GM21786 (cell line): ENCODE measurements around the gene ATP13A3.
"Not testable (repeated sequence)": the region's sequence is repeated elsewhere in the genome, so short reads cannot be mapped to it uniquely, and the experiment has no call there.

ENCODE experiments used
- ATAC-seq: cut with Tn5 transposase; IDR thresholded peaks from one replicate; pipeline ENCODE4 v1.9.1; 2021; ENCODE audit not compliant: unreplicated experiment

Gene ATP13A3

DNA sequence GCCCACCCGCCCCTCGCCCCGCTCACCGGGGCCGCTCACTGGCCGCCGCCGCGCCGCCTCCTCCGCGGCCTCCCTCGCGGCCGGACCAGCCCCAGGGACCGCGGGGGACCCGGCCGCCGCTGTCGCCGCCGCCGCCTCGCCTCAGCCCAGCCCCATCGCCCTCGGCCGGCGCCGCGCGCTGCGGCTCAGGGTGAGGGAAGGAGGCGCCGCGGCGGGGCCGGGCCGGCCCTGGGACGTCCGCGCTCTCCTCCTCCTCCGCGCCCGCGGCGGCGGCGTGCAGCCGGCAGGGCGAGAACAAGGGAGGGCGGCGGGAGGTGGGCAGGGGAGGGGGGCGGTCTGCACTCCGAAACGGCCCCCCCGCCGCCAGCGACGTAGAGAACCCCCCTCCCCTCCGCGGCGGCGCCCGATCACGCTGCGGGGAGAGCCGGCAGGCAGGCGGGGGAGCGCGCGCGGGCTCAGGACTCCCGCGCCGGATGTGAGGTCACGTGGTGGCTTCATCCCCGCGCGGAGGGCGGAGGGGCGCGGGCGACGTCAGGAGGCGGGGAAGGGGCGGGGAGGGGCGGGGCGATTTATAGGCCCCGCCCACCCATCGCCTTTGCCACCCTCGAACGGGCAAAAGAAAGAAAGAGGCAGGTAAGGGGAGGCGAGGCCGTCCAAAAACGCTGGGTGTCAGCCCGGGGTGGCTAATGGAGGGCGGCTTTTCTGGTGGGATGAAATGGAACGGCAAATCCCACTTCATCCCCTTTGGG, at the start of gene ATP13A3:
TSS of gene ATP13A3 (minus strand) at position 463 of the 749 bp plus-strand sequence. CDS start 24,812 bp downstream, outside the sequence.
- ATAC-seq = peak; percentile 68

DNA sequence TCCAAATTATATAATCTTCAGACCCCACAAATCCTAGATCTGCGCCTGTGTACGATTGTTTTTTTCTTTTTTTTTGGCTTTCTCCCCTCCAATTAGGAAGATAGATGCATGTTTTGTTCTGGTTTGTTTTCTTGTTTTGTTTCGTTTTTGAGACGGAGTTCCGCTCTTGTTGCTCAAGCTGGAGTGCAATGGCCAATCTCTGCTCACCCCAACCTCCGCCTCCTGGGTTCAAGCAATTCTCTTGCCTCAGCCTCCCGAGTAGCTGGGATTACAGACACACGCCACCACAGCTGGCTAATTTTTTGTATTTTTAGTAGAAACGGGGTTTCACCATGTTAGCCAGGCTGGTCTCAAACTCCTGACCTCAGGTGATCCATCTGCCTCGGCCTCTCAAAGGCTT, 48.4 kb upstream of the ATP13A3 start:
- not testable (repeated sequence) for ATAC-seq

DNA sequence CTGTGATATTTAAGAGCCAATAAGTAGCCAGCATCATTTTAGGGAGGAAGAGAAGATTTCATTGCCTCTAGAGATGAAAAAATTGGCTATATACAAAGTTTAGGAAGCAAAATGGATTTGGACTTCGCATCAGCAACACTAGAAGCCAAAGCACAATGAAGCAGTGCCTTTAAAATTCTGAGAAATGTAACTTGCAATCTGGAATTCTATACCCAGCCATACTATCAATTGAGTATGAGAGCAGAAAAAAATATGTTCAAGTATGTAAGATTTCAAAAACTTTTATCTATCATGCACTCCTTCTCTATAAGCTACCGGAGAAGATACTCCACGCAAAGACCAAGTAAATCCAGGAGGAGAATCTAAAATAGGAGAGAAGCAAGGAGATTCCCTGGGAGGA, 47.4 kb upstream of the ATP13A3 start:
- no peak for ATAC-seq

DNA sequence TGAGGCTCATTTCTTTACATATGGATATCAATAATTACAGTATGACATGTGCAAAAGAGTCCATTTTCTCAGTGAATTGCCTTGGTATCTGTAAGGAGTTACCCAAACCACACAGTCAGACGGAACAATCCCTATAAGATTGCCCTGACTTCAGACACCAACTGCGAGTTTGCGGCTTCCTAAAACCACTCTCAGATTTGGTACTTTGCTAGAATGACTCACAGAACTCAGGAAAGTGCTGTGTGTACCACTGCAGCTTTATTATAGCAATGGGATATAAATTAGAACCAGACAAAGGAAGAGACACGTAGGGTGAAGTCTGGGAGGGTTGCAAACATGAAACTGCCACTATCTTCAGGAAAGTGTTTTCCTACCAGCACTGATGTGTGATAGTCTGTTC, 45.8 kb upstream of the ATP13A3 start:
- ATAC-seq = no peak

DNA sequence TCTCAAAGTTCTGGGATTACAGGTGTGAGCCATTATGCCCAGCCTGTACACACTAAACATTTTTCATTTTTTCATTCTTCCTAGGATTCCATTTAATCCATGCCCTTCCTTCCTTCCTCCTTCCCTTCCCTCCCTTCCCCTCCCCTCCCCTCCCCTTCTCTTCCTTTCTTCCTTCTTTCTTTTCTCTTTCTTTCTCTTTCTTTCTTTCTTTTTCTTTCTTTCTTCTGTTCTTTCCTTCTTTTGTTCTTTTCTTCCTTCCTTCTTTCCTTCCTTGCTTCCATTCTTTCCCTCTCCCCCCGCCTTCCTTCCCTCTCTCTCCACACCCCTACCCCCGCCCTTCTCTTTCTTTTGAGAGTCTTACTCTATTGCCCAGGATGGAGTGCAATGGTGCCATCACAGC, 40.9 kb upstream of the ATP13A3 start:
- no peak for ATAC-seq

DNA sequence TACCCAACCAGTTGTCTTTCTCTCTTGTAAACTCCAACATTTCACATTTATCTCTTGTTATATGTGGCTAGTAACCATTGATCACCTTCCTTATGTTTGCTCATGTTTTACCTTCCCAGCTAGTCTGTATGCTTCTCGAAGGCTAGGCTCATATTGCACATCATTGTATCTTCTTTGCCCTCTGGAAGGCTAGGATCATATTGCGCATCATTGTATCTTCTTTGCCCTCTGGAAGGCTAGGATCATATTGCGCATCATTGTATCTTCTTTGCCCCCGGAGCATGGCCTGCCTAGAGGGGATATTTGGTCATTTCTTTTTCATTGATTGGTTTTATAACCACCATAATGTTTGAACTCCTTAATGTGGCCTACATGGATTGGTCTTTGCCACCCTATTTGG, 39.4 kb upstream of the ATP13A3 start:
- no peak for ATAC-seq

DNA sequence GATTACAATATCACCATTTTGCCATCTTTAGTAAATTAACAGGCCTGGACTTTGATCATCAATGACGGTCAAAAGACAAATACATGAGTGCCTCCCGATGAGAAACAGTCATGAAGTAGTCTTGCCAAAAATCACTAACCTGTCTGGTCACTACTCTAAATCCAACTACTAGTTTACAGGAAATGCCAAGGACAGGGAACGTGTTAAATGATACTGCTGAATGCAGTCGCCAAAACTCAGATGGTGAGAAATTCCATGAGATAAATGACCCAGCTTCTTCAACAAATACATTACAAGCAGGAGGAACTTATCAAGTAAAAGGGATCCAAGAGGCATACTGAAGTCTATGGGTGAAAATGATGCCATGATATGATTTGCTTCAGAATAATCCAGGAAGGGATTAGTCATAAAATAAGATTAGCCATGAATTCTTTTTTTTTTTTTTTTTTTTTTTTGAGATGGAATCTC, 35.8 kb upstream of the ATP13A3 start:
- ATAC-seq = no peak

DNA sequence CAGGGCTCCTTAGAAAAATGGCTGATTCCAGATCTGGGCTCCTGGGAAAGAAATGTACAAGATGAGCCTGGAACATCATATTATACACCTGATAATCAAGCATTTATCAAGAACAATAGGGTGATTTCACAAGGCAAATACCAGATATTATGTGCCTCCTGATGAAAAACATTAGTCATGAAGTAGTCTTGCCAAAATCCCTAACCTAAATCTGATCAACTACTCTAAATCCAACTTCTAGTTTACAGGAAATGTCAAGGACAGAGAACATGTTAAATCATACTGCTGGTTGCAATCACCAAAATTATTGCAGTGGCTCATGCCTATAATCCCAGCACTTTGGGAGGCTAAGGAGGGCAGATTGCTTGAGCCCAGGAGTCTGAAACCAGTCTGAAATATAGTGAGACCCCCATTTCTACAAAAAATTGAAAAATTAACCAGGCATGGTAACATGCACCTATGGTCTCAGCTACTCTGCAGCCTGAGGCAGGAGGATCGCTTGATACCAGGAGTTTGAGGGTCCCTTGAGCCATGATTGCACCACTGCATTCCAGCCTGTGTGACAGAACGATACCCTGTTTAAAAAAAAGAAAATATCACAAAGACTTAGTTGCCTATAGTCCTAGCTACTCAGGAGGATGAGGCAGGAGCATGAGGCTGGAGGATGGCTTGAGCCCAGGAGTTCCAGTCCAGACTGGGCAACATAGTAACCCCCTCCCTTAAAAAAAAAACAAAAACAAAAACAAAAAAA, 34.9 kb upstream of the ATP13A3 start:
- no peak for ATAC-seq

DNA sequence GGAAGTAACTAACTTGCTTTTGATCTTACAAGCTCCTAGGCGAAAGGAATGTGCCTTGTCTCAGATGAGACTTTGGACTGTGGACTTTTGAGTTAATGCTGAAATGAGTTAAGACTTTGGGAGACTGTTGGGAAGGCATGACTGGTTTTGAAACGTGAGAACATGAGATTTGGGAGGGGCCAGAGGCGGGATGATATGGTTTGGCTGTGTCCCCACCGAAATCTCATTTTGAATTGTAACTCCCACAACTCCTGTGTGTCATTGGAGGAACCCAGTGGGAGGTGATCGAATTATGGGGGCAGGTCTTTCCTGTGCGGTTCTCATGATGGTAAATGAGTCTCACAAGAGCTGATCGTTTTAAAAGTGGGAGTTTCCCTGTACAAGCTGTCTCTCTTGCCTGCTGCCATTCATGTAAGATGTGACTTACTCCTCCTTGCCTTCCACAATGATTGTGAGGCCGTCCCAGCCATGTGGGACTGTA, 33.9 kb upstream of the ATP13A3 start:
- peak; percentile 75 for ATAC-seq

DNA sequence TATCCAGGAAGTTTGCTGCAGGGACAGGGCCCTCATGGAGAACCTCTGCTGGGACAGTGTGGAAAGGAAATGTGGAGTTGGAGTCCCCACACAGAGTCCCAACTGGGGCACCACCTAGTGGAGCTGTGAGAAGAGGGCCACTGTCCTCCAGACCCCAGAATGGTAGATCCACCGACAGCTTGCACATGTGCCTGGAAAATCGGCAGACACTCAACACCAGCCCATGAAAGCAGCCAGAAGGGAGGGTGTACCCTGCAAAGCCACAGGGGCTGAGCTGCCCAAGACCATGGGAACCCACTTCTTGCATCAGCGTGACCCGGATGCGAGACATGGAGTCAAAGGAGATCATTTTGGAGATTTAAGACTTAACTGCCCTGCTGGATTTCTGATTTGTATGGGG, 33.4 kb upstream of the ATP13A3 start:
- not testable (repeated sequence) for ATAC-seq

DNA sequence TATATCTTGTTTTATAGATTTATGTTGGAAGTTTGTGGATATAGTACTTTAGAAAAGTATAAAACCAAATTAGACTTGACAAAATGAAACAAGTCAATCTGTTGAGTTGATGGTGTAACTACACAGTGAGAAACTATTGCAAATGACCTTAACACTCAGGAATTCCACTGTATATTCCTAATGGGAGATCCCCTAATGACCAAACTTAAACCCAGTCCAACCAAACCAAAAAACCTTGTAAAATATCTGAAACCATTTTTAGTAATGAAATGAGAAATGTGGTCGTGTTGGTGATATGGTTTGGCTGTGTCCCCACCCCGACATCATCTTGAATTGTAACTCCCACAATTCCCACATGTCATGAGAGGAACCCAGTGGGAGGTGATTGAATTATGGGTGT, 31.9 kb upstream of the ATP13A3 start:
- no peak for ATAC-seq

DNA sequence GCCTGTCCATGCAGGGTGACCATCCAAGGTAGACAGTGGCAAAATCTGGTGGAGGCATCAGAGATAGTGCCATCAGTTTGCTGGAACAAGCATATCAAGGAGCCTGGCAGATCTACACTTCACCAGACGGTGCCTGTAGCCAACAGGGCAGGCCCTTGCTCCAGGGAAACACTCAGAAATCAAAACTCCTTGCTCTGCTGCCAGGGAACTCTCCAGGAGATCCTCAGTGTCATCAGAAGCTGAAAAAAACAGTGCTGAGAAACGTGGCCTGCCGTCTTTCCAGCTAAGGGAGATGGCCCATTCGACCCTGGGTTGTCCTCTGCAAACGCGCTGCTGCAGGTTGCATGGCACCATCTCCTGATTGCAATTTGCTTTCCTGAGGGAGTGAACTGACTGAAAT, 30.5 kb upstream of the ATP13A3 start:
- no peak for ATAC-seq

DNA sequence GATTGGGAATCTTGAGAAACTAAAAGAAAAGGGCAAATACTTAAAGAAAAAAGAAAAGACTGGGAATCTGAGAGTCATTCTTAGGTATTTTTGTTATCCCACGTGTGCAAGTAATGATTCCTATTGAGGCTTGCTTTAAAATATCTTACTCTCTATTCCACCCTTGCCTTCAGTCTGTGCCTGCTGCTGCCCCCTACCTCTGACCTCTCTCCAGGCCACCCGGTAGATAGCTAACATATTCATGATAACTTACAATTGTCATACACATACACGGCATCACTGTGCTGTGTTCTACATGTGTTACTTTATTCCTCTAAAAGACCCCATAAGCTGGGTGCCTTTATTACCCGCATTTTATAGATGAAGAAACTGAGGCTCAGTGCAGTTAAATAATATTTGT, 27.8 kb upstream of the ATP13A3 start:
- ATAC-seq = no peak

DNA sequence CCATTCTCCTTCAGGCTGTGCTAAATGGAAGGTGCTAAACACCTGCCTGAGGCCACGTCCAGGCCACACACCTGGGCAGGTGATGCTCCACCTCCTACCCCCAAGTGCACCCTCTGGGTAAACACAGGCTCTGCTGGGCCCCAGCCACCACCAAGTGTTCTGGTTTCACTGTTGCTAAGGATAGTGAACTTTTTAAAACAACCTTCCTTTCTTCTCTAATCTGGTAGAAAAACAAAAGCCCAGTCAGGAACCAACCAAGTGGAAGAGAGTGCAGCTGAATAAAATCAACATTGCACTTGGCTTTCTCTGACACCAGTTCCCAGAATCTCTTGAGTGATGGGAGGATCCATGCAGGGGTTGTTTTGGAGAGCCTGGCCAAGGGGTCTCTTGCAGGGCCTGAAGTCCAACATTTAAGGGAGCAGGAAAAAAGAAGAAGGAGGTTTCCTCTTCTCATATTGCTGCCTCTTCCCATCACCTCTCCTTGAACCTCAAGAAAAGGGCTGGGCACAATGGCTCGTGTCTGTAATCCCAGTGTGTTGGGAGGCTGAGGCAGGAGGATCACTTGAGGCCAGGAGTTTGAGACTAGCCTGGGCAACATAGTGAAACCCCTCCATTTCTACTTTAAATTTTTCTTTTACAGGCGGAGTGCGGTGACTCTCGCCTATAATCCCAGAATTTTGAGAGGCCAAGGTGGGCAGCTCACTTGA, 26.2 kb upstream of the ATP13A3 start:
- no peak for ATAC-seq

DNA sequence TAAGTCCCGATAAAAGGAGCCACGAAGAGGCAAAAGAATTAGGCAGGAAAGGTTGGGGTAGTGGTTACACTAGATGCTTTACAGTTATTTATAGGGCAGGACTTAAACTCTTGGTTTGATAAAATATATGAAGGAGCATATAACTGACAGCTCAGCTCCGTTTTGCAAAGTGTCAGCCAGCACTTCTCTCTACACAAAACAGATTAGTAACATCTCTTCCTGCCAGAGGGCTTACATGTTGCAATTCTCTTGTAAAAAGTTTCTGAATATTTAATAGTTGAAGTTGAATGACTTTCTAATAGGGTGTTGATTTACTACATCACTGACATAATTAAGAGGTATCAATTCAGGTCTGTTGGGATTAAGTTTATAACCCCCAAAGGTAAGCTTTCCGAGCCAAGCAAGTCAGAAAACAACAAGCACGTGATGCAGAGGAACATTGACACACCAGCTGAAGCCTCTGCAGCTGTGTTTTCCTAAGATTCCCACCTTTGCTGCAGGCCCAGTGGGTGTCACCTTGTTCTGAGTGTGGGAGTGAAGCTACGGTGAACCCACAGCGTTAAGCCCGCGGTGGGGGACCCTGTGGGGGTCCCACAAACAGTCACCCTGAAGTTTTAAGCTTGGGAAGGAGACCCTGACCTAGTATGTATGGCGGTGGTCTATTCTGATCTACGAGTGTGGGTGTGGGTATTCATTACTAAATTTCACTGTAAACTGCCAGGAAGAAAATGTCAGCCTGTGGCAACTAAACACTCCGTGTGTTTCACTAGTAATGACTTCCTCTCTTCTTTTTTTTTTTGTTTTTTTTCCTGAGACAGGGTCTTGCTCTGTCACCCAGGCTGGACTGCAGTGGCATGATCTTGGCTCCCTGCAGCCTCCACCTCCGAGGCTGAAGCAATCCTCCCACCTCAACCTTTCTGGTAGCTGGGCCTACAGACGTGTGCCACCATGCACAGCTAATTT, 22.0 kb upstream of the ATP13A3 start:
- ATAC-seq = no peak

DNA sequence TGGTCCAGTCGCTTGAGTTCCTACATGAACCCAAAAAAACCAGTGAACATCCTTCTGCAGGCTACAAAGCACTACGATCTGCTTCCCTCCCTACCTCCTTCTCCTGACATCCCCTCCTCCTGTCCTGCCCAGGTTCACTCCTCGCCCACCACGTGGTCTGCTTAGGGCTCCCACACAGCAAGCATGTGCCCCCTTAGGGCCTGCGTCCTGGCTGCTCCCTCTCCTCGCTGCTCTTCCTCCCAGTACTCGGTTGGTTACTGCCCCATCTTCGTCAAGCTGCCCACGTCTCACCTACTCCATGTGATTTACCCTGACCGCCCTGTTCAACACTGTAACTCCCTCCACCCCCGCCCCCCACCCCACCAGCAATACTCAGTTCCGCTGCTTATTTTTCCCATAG, 20.8 kb upstream of the ATP13A3 start:
- no peak for ATAC-seq

DNA sequence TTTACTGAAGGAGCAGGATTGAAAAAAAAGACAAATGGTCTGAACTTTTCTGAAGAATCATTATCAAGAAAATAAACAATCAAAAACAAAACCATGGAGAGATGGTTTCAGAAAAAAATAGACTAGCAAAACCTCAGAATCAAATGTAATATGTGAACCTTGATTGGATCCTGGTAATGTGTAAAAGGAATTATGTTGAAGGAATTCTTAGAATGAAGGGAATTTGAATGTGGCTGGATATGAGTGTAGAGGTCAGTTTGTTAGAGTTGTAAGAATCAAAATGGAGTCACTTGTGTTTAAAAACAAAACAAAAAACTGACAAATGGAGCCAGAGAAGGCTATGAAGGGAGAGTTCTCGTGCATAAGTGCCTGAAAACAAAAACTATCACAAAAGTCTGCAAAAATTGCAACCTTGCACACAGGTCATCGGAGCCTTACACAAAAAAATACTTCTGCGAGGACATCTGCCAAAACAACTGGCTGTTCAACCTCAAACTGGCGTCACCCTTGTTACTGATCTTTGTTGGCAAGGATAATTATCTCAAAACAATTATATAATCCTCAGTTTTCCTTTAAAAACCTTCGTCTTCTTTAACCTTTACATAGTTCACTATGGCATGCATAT, 19.1 kb upstream of the ATP13A3 start:
- no peak for ATAC-seq

DNA sequence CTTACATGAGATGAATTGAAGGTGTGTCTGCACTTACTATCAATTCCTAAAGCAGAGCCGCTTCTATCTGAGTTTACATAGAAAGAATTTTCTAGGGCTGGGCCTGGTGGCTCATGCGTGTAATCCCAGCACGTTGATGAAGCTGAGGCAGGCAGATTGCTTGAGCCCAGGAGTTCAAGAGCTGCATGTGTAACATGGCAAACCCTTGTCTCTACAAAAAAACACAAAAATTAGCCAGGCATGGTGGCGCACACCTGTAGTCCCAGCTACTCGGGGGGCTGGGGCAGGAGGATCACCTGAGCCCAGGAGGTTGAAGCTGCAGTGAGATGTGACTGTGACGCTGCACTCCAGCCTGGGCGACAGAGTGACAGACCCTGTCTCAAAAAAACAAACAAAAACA, 18.1 kb upstream of the ATP13A3 start:
- no peak for ATAC-seq

DNA sequence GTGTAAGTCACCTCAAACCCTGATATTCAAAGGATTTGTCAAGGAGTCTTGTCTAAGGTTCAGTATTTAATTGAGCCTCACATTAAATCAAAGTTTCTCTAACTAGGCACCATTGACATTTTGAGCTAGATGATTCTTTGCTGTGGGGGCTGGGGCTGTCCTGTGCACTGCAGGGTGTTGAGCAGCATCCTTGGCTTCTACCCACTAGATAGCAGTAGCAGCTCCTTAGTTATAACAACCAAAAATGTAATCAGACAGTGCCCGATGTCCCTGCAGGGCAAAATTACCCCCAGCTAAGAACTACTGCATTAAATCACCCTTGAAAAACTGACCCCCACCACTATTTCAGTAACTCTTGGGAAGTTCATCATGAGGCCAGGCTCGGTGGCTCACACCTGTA, 17.3 kb upstream of the ATP13A3 start:
- no peak for ATAC-seq

DNA sequence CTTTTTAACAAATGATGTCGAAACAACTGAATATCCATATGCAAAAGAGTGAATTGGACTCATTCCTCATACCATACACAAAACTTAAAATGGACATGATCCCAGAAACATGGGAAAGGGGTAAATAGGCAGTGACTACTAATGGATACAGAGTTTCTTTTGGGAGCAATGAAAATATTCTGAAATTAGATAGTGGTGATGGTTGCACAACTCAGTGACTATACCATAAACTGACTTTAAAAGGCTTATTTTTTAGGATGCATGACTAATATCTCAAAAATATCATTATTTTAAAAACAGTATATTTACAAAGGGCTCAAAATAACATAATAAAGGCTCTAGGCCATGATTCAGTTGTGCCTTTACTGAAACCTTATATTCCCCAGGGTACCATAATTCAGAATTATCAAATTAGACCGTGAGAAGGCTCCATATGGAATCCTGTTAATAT, 16.3 kb upstream of the ATP13A3 start:
- ATAC-seq = no peak
